GM23338 (cell line): ENCODE measurements around the gene ZNF74. TPM values are rescaled to one million over a fixed set of nuclear protein-coding genes. Genes with fewer than 3 reads are reported as not detected.

Source experiments
- ATAC-seq: fragments of 200-7000 bp; cut with Tn5 transposase; 3 replicates; pipeline ENCODE4 v1.9.1; 2020
- DNase-seq: peaks from one replicate; pipeline ENCODE4 v3.0.0-alpha.2; 2015; ENCODE audit warnings: low spot score
- H2AFZ ChIP-seq: fragments of 200-600 bp; sonication (generic); 2 replicates; pipeline ENCODE4 v1.8.0; 2016; ENCODE audit warnings: antibody characterized with exemption, mild to moderate bottlenecking, moderate library complexity
- H3F3A ChIP-seq: fragments of 200-600 bp; sonication (generic); replicated peaks from 2 replicates; pipeline ENCODE4 v1.8.0; 2017; ENCODE audit warnings: antibody characterized with exemption, mixed run types, low read depth
- H3K27ac ChIP-seq: fragments of 200-600 bp; sonication (generic); 2 replicates; pipeline ENCODE4 v1.6.1; 2016; ENCODE audit warnings: low read depth
- H3K27me3 ChIP-seq: fragments of 200-600 bp; sonication (generic); 2 replicates; pipeline ENCODE4 v1.8.0; 2016; ENCODE audit warnings: mild to moderate bottlenecking, mixed run types, moderate library complexity; ENCODE audit not compliant: insufficient read depth
- H3K36me3 ChIP-seq: fragments of 200-600 bp; sonication (generic); 2 replicates; pipeline ENCODE4 v1.8.0; 2016; ENCODE audit warnings: mild to moderate bottlenecking; ENCODE audit not compliant: insufficient read depth
- H3K4me1 ChIP-seq: fragments of 200-600 bp; sonication (generic); 2 replicates; pipeline ENCODE4 v1.8.0; 2016; ENCODE audit warnings: mild to moderate bottlenecking, moderate library complexity; ENCODE audit not compliant: insufficient read depth
- H3K4me2 ChIP-seq: fragments of 200-600 bp; sonication (generic); 2 replicates; pipeline ENCODE4 v1.7.1; 2017; ENCODE audit warnings: mixed run types
- H3K4me3 ChIP-seq: fragments of 200-600 bp; sonication (generic); 2 replicates; pipeline ENCODE4 v1.6.1; 2016; ENCODE audit warnings: mixed run types
- H3K79me2 ChIP-seq: fragments of 200-600 bp; sonication (generic); replicated peaks from 2 replicates; pipeline ENCODE4 v1.8.0; 2017; ENCODE audit warnings: mild to moderate bottlenecking; ENCODE audit not compliant: insufficient read depth
- H3K9me2 ChIP-seq: fragments of 200-600 bp; sonication (generic); 2 replicates; pipeline ENCODE4 v1.8.0; 2017; ENCODE audit not compliant: insufficient read depth
- H4K20me1 ChIP-seq: fragments of 200-600 bp; sonication (generic); replicated peaks from 2 replicates; pipeline ENCODE4 v1.8.0; 2017; ENCODE audit warnings: mild to moderate bottlenecking; ENCODE audit not compliant: insufficient read depth
- H3K27ac Mint-ChIP-seq: 2 replicates; pipeline ENCODE4 v1.8.0; 2020; ENCODE audit warnings: inconsistent platforms, mild to moderate bottlenecking, moderate library complexity, mixed read lengths
- H3K27me3 Mint-ChIP-seq: 3 replicates; pipeline ENCODE4 v1.8.0; 2022; ENCODE audit warnings: low read depth, mild to moderate bottlenecking, moderate library complexity, mixed read lengths, inconsistent platforms; ENCODE audit not compliant: insufficient read depth, poor library complexity
- H3K36me3 Mint-ChIP-seq: 3 replicates; pipeline ENCODE4 v1.8.0; 2021; ENCODE audit warnings: low read depth, mild to moderate bottlenecking, inconsistent platforms, moderate library complexity, mixed read lengths
- H3K4me1 Mint-ChIP-seq: 3 replicates; pipeline ENCODE4 v1.8.0; 2020; ENCODE audit warnings: mild to moderate bottlenecking, inconsistent platforms, mixed read lengths
- H3K4me3 Mint-ChIP-seq: 3 replicates; pipeline ENCODE4 v1.8.0; 2021; ENCODE audit warnings: moderate library complexity, mild to moderate bottlenecking, inconsistent platforms, mixed read lengths
- H3K9me3 Mint-ChIP-seq: 3 replicates; pipeline ENCODE4 v1.8.0; 2020; ENCODE audit warnings: moderate library complexity, mild to moderate bottlenecking, inconsistent platforms, mixed read lengths
- CREB1 ChIP-seq: fragments of 250-450 bp; sonication (Bioruptor Pico); IDR thresholded peaks from 2 replicates; pipeline ENCODE4 v1.5.0; 2020; ENCODE audit warnings: low read depth, mild to moderate bottlenecking, moderate library complexity
- ETS1 ChIP-seq: IDR thresholded peaks from 2 replicates; pipeline ENCODE4 v1.6.1; 2016; ENCODE audit warnings: antibody characterized with exemption
- EZH2 ChIP-seq: fragments of 200-600 bp; sonication (generic); IDR thresholded peaks from one replicate; pipeline ENCODE4 v1.8.0; 2017; ENCODE audit warnings: antibody characterized with exemption, mild to moderate bottlenecking, low read depth; ENCODE audit not compliant: unreplicated experiment
- EZH2phosphoT487 ChIP-seq: fragments of 200-600 bp; sonication (generic); IDR thresholded peaks from one replicate; pipeline ENCODE4 v1.8.1; 2018; ENCODE audit warnings: antibody characterized with exemption; ENCODE audit not compliant: unreplicated experiment
- JUNB ChIP-seq: IDR thresholded peaks from one replicate; pipeline ENCODE4 v1.6.1; 2016; ENCODE audit warnings: antibody characterized with exemption; ENCODE audit not compliant: unreplicated experiment
- NANOG ChIP-seq: IDR thresholded peaks from 2 replicates; pipeline ENCODE4 v1.6.1; 2016; ENCODE audit warnings: antibody characterized with exemption, borderline replicate concordance
- POLR2AphosphoS5 ChIP-seq: IDR thresholded peaks from 2 replicates; pipeline ENCODE4 v1.6.1; 2016; ENCODE audit warnings: antibody characterized with exemption, low read depth
- STAT1 ChIP-seq: IDR thresholded peaks from one replicate; pipeline ENCODE4 v1.6.1; 2016; ENCODE audit warnings: antibody characterized with exemption; ENCODE audit not compliant: unreplicated experiment
- ZNF114 ChIP-seq: fragments of 250-450 bp; sonication (Bioruptor Pico); IDR thresholded peaks from 2 replicates; pipeline ENCODE4 v1.5.0; 2020; ENCODE audit warnings: mild to moderate bottlenecking, moderate library complexity
- ZNF331 ChIP-seq: fragments of 250-450 bp; sonication (Bioruptor Pico); IDR thresholded peaks from 2 replicates; pipeline ENCODE4 v1.5.0; 2020; ENCODE audit warnings: low read depth, mild to moderate bottlenecking, moderate library complexity
- polyA plus RNA-seq: library from polyadenylated mRNA; unstranded; fragments of >200 nt; fragmentation: Nextera tagmentation; extraction: Ambion mirVana; gene quantifications from 2 replicates; pipeline ENCODE4 v1.2.1, GENCODE V29; 2016
- total RNA-seq: library from RNA; depleted of rRNA; stranded (reverse); fragments of >200 nt; shearing (Covaris generic); gene quantifications from 2 replicates; pipeline ENCODE4 v1.2.3, GENCODE V29; 2014
- TF ChIP-seq, protein P1 (sequence below), 2 experiments: fragments of 200-600 bp in 1 of 2; sonication (generic) in 1 of 2; conservative IDR thresholded peaks; 2 replicates each; pipeline versions ENCODE4 v1.5.1 to v1.6.1; 2016 to 2017; ENCODE audit warnings: antibody characterized with exemption in 2 of 2, low read depth in 2 of 2, mild to moderate bottlenecking in 2 of 2, moderate library complexity in 1 of 2
- TF ChIP-seq, protein P2 (sequence below): IDR thresholded peaks from one replicate; pipeline ENCODE4 v1.6.1; 2018; ENCODE audit warnings: antibody characterized with exemption; ENCODE audit not compliant: unreplicated experiment
- TF ChIP-seq, protein P3 (sequence below): fragments of 250-450 bp; sonication (Bioruptor Pico); IDR thresholded peaks from 2 replicates; pipeline ENCODE4 v1.5.0; 2020; ENCODE audit warnings: mild to moderate bottlenecking, moderate library complexity

ZNF74 gene
- total and polyA plus RNA-seq, 2 experiments from 2014 or later = 16.1 to 94.0 TPM

DNA sequence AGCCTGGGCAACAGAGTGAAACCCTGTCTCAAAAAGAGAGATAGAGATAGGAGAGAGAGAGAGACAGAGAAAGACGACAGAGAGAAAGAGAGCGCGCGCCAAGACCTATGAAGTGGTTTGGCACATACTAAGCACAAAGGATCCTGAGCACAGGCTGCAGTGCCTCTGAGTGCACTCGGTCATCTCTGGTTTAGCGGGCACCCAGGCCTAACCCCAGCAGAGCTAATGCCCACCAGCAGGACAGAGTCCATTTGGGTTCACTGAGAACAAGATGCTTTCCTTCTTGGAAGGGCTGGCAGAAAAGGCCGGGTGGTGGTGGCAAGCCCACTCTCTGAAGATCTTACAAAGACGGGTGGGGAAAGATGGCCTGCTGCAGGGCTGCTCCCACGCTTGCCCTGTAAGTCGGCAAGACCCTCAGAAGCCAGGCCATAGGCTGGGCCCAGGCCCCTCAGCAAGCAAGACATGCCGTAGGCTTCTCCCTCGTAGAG lies 40.4 kb downstream of the ZNF74 start:
- H3K9me2 ChIP-seq = no peaks in the 10 kb centered on the region
- Mint-ChIP-seq H3K4me3 (no peak overlapping the region; the same call in 2 of the 3 replicates), H3K27ac (no peak overlapping the region), H3K27me3 (peaks cover 87% of the 10 kb centered on the region), H3K36me3 (peaks cover 3% of the 10 kb centered on the region; the same call in 1 of the 3 replicates), H3K4me1 (peaks cover 10% of the 10 kb centered on the region), H3K9me3 (no peaks in the 10 kb centered on the region; the same call in 1 of the 3 replicates)
- ATAC-seq = no peak
- peaks cover 8% of the 10 kb centered on the region; the same call in 1 of the 2 replicates for H4K20me1 ChIP-seq
- H3K4me1 ChIP-seq = peaks cover 11% of the 10 kb centered on the region; the same call in 1 of the 2 replicates
- H3K4me2 ChIP-seq = no peak overlapping the region
- H3K79me2 ChIP-seq = peaks cover 9% of the 10 kb centered on the region
- 0 out of 2 replicates have a peak, but pooled peaks cover 13% of the 10 kb centered on the region for H3F3A ChIP-seq
- TF ChIP-seq, protein P1, sequence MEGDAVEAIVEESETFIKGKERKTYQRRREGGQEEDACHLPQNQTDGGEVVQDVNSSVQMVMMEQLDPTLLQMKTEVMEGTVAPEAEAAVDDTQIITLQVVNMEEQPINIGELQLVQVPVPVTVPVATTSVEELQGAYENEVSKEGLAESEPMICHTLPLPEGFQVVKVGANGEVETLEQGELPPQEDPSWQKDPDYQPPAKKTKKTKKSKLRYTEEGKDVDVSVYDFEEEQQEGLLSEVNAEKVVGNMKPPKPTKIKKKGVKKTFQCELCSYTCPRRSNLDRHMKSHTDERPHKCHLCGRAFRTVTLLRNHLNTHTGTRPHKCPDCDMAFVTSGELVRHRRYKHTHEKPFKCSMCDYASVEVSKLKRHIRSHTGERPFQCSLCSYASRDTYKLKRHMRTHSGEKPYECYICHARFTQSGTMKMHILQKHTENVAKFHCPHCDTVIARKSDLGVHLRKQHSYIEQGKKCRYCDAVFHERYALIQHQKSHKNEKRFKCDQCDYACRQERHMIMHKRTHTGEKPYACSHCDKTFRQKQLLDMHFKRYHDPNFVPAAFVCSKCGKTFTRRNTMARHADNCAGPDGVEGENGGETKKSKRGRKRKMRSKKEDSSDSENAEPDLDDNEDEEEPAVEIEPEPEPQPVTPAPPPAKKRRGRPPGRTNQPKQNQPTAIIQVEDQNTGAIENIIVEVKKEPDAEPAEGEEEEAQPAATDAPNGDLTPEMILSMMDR (conservative IDR thresholded peaks at IDR 0.05; ENCODE audit: low read depth in 2 of 2) = no peak
- TF ChIP-seq POLR2AphosphoS5 = no peak
- TF ChIP-seq NANOG = no peak
- no peak for TF ChIP-seq EZH2phosphoT487
- TF ChIP-seq, protein P2, sequence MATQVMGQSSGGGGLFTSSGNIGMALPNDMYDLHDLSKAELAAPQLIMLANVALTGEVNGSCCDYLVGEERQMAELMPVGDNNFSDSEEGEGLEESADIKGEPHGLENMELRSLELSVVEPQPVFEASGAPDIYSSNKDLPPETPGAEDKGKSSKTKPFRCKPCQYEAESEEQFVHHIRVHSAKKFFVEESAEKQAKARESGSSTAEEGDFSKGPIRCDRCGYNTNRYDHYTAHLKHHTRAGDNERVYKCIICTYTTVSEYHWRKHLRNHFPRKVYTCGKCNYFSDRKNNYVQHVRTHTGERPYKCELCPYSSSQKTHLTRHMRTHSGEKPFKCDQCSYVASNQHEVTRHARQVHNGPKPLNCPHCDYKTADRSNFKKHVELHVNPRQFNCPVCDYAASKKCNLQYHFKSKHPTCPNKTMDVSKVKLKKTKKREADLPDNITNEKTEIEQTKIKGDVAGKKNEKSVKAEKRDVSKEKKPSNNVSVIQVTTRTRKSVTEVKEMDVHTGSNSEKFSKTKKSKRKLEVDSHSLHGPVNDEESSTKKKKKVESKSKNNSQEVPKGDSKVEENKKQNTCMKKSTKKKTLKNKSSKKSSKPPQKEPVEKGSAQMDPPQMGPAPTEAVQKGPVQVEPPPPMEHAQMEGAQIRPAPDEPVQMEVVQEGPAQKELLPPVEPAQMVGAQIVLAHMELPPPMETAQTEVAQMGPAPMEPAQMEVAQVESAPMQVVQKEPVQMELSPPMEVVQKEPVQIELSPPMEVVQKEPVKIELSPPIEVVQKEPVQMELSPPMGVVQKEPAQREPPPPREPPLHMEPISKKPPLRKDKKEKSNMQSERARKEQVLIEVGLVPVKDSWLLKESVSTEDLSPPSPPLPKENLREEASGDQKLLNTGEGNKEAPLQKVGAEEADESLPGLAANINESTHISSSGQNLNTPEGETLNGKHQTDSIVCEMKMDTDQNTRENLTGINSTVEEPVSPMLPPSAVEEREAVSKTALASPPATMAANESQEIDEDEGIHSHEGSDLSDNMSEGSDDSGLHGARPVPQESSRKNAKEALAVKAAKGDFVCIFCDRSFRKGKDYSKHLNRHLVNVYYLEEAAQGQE = no peak
- no peak for TF ChIP-seq ETS1
- TF ChIP-seq, protein P3, sequence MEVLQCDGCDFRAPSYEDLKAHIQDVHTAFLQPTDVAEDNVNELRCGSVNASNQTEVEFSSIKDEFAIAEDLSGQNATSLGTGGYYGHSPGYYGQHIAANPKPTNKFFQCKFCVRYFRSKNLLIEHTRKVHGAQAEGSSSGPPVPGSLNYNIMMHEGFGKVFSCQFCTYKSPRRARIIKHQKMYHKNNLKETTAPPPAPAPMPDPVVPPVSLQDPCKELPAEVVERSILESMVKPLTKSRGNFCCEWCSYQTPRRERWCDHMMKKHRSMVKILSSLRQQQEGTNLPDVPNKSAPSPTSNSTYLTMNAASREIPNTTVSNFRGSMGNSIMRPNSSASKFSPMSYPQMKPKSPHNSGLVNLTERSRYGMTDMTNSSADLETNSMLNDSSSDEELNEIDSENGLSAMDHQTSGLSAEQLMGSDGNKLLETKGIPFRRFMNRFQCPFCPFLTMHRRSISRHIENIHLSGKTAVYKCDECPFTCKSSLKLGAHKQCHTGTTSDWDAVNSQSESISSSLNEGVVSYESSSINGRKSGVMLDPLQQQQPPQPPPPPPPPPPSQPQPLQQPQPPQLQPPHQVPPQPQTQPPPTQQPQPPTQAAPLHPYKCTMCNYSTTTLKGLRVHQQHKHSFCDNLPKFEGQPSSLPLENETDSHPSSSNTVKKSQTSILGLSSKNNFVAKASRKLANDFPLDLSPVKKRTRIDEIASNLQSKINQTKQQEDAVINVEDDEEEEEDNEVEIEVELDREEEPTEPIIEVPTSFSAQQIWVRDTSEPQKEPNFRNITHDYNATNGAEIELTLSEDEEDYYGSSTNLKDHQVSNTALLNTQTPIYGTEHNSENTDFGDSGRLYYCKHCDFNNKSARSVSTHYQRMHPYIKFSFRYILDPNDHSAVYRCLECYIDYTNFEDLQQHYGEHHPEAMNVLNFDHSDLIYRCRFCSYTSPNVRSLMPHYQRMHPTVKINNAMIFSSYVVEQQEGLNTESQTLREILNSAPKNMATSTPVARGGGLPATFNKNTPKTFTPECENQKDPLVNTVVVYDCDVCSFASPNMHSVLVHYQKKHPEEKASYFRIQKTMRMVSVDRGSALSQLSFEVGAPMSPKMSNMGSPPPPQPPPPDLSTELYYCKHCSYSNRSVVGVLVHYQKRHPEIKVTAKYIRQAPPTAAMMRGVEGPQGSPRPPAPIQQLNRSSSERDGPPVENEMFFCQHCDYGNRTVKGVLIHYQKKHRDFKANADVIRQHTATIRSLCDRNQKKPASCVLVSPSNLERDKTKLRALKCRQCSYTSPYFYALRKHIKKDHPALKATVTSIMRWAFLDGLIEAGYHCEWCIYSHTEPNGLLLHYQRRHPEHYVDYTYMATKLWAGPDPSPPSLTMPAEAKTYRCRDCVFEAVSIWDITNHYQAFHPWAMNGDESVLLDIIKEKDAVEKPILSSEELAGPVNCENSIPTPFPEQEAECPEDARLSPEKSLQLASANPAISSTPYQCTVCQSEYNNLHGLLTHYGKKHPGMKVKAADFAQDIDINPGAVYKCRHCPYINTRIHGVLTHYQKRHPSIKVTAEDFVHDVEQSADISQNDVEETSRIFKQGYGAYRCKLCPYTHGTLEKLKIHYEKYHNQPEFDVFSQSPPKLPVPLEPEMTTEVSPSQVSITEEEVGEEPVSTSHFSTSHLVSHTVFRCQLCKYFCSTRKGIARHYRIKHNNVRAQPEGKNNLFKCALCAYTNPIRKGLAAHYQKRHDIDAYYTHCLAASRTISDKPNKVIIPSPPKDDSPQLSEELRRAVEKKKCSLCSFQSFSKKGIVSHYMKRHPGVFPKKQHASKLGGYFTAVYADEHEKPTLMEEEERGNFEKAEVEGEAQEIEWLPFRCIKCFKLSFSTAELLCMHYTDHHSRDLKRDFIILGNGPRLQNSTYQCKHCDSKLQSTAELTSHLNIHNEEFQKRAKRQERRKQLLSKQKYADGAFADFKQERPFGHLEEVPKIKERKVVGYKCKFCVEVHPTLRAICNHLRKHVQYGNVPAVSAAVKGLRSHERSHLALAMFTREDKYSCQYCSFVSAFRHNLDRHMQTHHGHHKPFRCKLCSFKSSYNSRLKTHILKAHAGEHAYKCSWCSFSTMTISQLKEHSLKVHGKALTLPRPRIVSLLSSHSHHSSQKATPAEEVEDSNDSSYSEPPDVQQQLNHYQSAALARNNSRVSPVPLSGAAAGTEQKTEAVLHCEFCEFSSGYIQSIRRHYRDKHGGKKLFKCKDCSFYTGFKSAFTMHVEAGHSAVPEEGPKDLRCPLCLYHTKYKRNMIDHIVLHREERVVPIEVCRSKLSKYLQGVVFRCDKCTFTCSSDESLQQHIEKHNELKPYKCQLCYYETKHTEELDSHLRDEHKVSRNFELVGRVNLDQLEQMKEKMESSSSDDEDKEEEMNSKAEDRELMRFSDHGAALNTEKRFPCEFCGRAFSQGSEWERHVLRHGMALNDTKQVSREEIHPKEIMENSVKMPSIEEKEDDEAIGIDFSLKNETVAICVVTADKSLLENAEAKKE (CRISPR knock-in tag) = no peak
- TF ChIP-seq JUNB = no peak
- no peak for TF ChIP-seq ZNF331 (CRISPR knock-in tag)
- no peak for TF ChIP-seq EZH2
- no peak for TF ChIP-seq CREB1 (CRISPR knock-in tag)
- TF ChIP-seq STAT1 = no peak
- TF ChIP-seq ZNF114 = no peak
- H3K4me3 ChIP-seq = no peak overlapping the region
- DNase-seq = no peak
- no peak overlapping the region for H2AFZ ChIP-seq
- no peak overlapping the region for H3K27ac ChIP-seq
- H3K36me3 ChIP-seq = no peaks in the 10 kb centered on the region
- H3K27me3 ChIP-seq = peaks cover 96% of the 10 kb centered on the region
